ENCODE results near the gene AIMP2.
"Not testable (repeated sequence)": the region's sequence is repeated elsewhere in the genome, so short reads cannot be mapped to it uniquely, and the experiment has no call there.

The AIMP2 gene

DNA sequence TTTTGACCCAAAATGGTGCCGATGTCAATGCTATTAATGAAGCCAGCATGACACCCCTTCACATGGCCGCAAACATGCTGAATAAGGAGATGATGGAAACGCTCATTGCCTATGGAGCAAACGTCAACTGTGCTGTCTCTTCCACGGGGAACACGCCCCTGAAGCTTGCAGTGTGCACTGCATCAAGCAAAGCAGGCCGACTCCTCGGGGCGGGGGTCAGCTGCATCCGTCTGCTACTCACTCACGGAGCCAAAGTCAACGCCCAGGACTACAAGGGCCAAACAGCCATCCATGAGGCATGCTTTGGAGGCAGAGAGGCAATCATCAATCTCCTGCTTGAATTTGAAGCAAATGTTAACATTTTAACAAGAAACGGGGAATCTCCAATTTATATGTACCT is 26.6 kb downstream of the AIMP2 start:
- no peak overlapping the region for H3K4me3 Mint-ChIP-seq

GRCh38 chr7:6049780-6050179 is 40.7 kb downstream of the AIMP2 start:
- H3K4me1 Mint-ChIP-seq (ENCODE audit: low read depth), result peaks cover 2% of the 10 kb centered on the region
- no peaks in the 10 kb centered on the region for H3K9me3 Mint-ChIP-seq (ENCODE audit: low read depth)
- no peak overlapping the region for H3K27ac Mint-ChIP-seq
- H3K4me3 Mint-ChIP-seq, result no peak overlapping the region
- H3K36me3 Mint-ChIP-seq, result no peaks in the 10 kb centered on the region
- H3K27me3 Mint-ChIP-seq, result no peaks in the 10 kb centered on the region

More for the DNA sequence above, 26.6 kb downstream of the AIMP2 start:
- no peaks in the 10 kb centered on the region for H3K27me3 Mint-ChIP-seq
- peaks cover 2% of the 10 kb centered on the region for H3K36me3 Mint-ChIP-seq
- peaks cover 3% of the 10 kb centered on the region for H3K4me1 Mint-ChIP-seq (ENCODE audit: low read depth)
- H3K9me3 Mint-ChIP-seq (ENCODE audit: low read depth), result no peaks in the 10 kb centered on the region
- H3K27ac Mint-ChIP-seq, result no peak overlapping the region

GRCh38 chr7:6051185-6051584 is 42.1 kb downstream of the AIMP2 start:
- H3K9me3 Mint-ChIP-seq (ENCODE audit: low read depth); H3K27me3 Mint-ChIP-seq: not testable (repeated sequence)

GRCh38 chr7:6056616-6057015 is 47.5 kb downstream of the AIMP2 start:
- Mint-ChIP-seq H3K27ac (no peak overlapping the region), H3K4me3 (no peak overlapping the region), H3K9me3 (ENCODE audit: low read depth) (no peaks in the 10 kb centered on the region), H3K4me1 (ENCODE audit: low read depth) (peaks cover 24% of the 10 kb centered on the region), H3K27me3 (no peaks in the 10 kb centered on the region), H3K36me3 (no peaks in the 10 kb centered on the region)

More at GRCh38 chr7:6051185-6051584, 42.1 kb downstream of the AIMP2 start:
- H3K36me3 Mint-ChIP-seq; H3K27ac Mint-ChIP-seq; H3K4me3 Mint-ChIP-seq; H3K4me1 Mint-ChIP-seq (ENCODE audit: low read depth): not testable (repeated sequence)

DNA sequence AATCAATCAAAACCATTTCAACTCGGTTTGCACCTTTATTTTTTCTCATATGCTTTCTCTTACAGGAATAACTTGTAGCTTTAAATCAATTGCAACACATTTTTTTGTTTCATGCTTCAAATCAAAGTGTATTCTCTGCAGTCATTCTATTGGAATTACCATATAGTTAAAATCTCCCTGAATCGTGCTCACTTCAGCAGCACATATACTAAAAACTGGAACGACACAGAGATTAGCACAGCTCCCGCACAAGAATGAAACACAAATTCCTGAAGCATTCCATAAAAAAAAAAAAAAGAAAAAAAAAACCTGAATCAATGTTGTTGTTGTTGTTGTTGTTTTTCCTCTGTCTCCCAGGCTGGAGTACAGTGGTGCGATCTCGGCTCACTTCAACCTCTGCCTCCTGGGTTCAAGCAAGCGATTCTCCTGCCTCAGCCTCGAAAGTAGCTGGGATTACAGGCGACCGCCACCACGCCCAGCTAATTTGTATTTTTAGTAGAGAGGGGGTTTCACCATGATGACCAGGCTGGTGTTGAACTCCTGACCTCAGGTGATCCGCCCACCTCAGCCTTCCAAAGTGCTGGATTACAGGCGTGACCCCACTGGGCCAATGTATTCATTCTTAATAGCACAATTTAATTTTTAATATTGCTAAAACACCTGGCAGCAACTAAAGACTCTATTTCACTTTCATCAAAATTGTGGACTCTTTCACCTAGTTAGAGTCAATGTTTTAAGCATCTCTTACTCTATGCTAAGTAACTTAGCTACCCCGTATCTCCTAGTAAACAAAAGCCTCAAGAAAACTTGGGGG is 48.5 kb downstream of the AIMP2 start:
- H3K9me3 Mint-ChIP-seq (ENCODE audit: low read depth), result no peaks in the 10 kb centered on the region
- H3K4me3 Mint-ChIP-seq, result peak overlapping the region; percentile 99
- H3K27ac Mint-ChIP-seq, result peak overlapping the region; percentile 99
- no peaks in the 10 kb centered on the region for H3K36me3 Mint-ChIP-seq
- H3K27me3 Mint-ChIP-seq, result no peaks in the 10 kb centered on the region
- H3K4me1 Mint-ChIP-seq (ENCODE audit: low read depth), result peaks cover 24% of the 10 kb centered on the region

DNA sequence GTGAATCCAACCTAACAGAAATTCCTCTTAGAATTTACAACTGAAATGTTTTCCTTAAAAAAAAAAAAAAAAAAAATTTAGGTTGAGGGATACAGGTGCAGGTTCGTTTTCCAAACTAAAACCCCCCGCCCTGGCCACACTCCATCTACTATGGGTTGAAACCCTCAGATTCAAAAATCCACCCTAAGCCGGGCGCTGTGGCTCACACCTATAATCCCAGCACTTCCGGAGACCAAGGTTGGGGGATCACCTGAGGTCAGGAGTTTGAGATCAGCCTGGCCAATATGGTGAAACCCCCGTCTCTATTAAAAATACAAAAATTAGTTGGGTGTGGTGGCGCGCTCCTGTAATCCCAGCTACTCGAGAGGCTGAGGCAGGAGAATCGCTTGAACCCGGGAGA is 50.9 kb downstream of the AIMP2 start:
- H3K4me1 Mint-ChIP-seq (ENCODE audit: low read depth), result peaks cover 22% of the 10 kb centered on the region
- not testable (repeated sequence) for H3K27ac Mint-ChIP-seq; H3K36me3 Mint-ChIP-seq; H3K9me3 Mint-ChIP-seq (ENCODE audit: low read depth); H3K27me3 Mint-ChIP-seq
- peak overlapping the region; percentile 7 for H3K4me3 Mint-ChIP-seq

DNA sequence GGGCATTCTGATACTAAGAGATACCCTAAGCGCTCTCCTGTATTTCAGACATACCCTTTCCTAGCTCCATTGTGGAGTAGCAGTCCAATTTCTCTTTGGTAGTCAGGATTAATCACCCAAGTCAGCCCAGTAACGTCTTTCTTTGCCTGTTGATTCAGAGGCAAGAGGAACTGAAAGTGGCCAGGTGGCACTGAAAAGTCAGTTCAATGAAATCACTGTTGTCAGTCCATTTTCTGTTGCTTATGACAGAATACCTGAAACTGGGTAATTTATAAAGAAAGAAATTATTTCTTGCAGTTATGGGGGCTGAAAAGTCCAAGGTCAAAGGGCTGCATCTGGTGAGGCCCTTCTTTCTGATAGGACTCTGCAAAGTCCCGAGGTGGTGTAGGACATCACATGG is 62.3 kb downstream of the AIMP2 start:
- no peaks in the 10 kb centered on the region for H3K9me3 Mint-ChIP-seq (ENCODE audit: low read depth)
- no peak overlapping the region for H3K27ac Mint-ChIP-seq
- no peaks in the 10 kb centered on the region for H3K36me3 Mint-ChIP-seq
- H3K4me3 Mint-ChIP-seq, result no peak overlapping the region
- no peaks in the 10 kb centered on the region for H3K4me1 Mint-ChIP-seq (ENCODE audit: low read depth)
- no peaks in the 10 kb centered on the region for H3K27me3 Mint-ChIP-seq
